ENCODE measurements around the gene FGF19.

The FGF19 gene

DNA sequence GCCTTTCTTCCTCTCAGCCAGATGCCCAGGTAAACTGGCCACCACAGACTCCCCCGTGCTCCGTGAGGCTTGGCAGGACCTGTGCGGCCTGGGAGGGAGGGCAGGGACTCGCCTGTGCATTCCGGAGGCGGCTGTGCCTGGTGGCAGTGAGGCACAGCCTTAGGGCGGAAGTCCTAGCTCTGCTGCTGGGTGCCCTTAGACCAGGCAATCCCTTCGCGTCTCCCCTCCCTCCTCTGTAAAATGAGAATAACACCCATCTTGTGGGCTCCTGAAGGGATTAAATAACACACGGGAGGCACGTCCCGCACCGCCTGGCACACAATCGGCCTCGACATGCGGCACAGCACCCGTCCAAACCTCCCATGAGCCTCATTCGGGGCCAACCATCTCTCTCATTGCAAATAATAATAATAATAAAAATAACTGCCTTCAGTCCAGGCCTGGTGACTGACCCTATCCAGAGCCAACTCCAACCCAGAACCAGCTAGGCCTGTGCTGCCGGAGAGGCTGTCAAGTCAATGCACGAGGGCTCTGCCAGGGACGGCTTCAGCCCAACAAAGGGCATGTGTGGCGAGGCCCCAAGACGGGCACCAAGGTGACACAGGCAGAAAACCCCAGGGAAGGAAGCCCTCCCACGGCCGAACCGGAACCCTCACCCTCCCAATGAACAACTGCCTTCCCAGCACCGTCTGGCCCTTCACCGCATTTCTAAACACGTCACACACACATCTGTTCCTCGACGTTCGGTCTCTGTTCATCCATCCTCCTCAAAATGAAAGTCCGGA, 36.9 kb downstream of the FGF19 start:
- no peak for DNase-seq (ENCODE audit: low read depth)
- no peak overlapping the region for H3K4me3 ChIP-seq (ENCODE audit: low read depth, low read length)
- no peak for TF ChIP-seq CTCF (IDR thresholded peaks at IDR 0.05; ENCODE audit: control insufficient read depth, extremely low read depth, insufficient read depth)

DNA sequence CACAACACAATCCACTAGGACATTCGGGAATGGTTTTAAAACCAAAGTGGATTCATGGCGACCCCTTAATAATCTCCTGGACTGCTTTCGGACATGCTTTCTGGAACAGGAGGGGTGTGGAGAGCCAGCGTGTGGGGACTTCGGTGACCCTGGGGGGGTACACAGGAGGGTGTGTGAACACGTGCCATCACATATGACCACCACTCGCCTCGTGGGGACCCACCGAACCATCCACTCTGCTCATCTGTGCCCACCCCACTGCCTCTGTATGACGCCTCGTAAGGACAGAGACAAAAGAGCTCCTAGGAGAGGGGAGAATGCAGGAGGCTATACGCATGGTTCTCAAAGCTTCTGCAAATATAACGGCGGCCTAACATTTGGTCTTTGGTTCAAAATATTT, 37.6 kb downstream of the FGF19 start:
- no peak for DNase-seq (ENCODE audit: low read depth)
- TF ChIP-seq CTCF (IDR thresholded peaks at IDR 0.05; ENCODE audit: control insufficient read depth, extremely low read depth, insufficient read depth): no peak
- H3K4me3 ChIP-seq (ENCODE audit: low read depth, low read length): no peak overlapping the region

- no peak overlapping the region for H3K4me3 ChIP-seq (ENCODE audit: low read depth, low read length)
- no peak for TF ChIP-seq CTCF (IDR thresholded peaks at IDR 0.05; ENCODE audit: control insufficient read depth, extremely low read depth, insufficient read depth)
- no peak for DNase-seq (ENCODE audit: low read depth)
Measured at GRCh38 chr11:69665669-69666068, 38.2 kb downstream of the FGF19 start.

DNA sequence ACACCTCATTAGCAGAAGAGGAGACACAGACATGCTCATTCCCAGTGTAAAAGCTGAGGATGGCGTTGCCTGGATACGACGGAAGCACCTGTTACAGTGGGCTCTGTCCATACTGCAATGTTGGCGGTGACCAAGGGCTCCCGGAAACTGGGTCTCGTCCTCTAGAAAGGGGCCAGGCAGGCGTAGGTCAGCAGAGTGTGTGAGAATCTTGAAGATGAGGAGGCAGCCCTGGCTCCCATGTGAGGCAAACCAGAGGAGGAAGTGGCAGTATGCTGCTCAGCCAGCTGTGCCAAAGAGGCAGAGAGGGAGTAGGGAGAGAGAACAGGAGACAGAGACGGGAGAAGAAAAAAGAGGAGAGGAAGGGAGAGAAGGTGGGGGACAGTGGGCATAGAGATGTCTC, 38.9 kb downstream of the FGF19 start:
- no peak overlapping the region for H3K4me3 ChIP-seq (ENCODE audit: low read depth, low read length)
- DNase-seq (ENCODE audit: low read depth): no peak
- no peak for TF ChIP-seq CTCF (IDR thresholded peaks at IDR 0.05; ENCODE audit: control insufficient read depth, extremely low read depth, insufficient read depth)

GRCh38 chr11:69664103-69664775, 39.6 kb downstream of the FGF19 start:
- H3K4me3 ChIP-seq (ENCODE audit: low read depth, low read length): no peak overlapping the region
- TF ChIP-seq CTCF (IDR thresholded peaks at IDR 0.05; ENCODE audit: control insufficient read depth, extremely low read depth, insufficient read depth): no peak
- no peak for DNase-seq (ENCODE audit: low read depth)

GRCh38 chr11:69663326-69663725, 40.5 kb downstream of the FGF19 start:
- TF ChIP-seq CTCF (IDR thresholded peaks at IDR 0.05; ENCODE audit: control insufficient read depth, extremely low read depth, insufficient read depth): no peak
- no peak for DNase-seq (ENCODE audit: low read depth)
- H3K4me3 ChIP-seq (ENCODE audit: low read depth, low read length): no peak overlapping the region

Data from LNCaP clone FGC (cell line).